HG02973 (cell line): ENCODE measurements around the gene PXMP4.

ENCODE experiments used
- ATAC-seq: cut with Tn5 transposase; IDR thresholded peaks from one replicate; pipeline ENCODE4 v1.9.1; 2021; ENCODE audit warnings: moderate library complexity; ENCODE audit not compliant: unreplicated experiment

The PXMP4 gene

GRCh38 chr20:33656783-33657703 is 63.1 kb downstream of the PXMP4 start:
- no peak for ATAC-seq

- ATAC-seq = no peak
Observed at GRCh38 chr20:33656010-33656782, 63.9 kb downstream of the PXMP4 start.

GRCh38 chr20:33655164-33655563 is 64.9 kb downstream of the PXMP4 start:
- no peak for ATAC-seq

- ATAC-seq = no peak
Observed at GRCh38 chr20:33654680-33655161, 65.4 kb downstream of the PXMP4 start.

GRCh38 chr20:33653900-33654596 is 66.1 kb downstream of the PXMP4 start:
- ATAC-seq = no peak

GRCh38 chr20:33653218-33653899 is 66.8 kb downstream of the PXMP4 start:
- ATAC-seq = no peak
